ENCODE measurements around the gene NECAB2. TPM values are rescaled to one million over a fixed set of nuclear protein-coding genes. Genes with fewer than 3 reads are reported as not detected.

NECAB2 gene
- polyA plus RNA-seq, 1 donor from 2014 or later, result 12.5 TPM

DNA sequence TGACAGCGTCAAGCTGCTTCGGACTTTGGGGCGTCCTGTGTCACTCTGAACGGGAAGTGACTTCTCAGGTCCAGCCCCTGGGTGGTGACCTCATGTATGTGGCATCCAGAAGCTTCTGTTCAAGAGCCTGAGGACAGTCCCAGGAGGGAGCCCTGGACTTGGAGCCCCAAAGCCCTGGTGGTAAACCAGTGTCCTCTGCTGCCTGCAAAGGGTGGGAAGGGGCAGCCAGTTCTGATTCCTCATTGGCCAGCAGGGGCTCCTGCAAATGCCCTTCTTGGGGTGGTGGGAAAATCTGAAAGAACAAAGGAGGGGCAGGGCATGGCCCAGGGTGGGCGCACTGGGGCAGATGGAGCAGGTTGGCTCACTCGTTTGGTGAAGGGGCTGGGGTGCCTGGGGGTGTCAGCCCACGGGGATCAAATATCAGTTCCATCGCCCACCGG, 13.4 kb upstream of the NECAB2 start:
- no peaks in the 10 kb centered on the region for H3K9me3 ChIP-seq (ENCODE audit: low read length)
- no peaks in the 10 kb centered on the region for H4K20me1 ChIP-seq (ENCODE audit: insufficient read depth)
- no peak overlapping the region for H2AFZ ChIP-seq (ENCODE audit: low read depth, low read length)
- no peak overlapping the region for H3K4me2 ChIP-seq (ENCODE audit: low read length)
- no peak overlapping the region for H3K9ac ChIP-seq (ENCODE audit: low read length)
- no peaks in the 10 kb centered on the region for H3K9me2 ChIP-seq (ENCODE audit: insufficient read depth, low read length)
- TF ChIP-seq TAF1 (IDR thresholded peaks at IDR 0.05; ENCODE audit: low read depth), result no peak
- TF ChIP-seq RAD21 (conservative IDR thresholded peaks at IDR 0.05), result no peak
- TF ChIP-seq, protein P1, sequence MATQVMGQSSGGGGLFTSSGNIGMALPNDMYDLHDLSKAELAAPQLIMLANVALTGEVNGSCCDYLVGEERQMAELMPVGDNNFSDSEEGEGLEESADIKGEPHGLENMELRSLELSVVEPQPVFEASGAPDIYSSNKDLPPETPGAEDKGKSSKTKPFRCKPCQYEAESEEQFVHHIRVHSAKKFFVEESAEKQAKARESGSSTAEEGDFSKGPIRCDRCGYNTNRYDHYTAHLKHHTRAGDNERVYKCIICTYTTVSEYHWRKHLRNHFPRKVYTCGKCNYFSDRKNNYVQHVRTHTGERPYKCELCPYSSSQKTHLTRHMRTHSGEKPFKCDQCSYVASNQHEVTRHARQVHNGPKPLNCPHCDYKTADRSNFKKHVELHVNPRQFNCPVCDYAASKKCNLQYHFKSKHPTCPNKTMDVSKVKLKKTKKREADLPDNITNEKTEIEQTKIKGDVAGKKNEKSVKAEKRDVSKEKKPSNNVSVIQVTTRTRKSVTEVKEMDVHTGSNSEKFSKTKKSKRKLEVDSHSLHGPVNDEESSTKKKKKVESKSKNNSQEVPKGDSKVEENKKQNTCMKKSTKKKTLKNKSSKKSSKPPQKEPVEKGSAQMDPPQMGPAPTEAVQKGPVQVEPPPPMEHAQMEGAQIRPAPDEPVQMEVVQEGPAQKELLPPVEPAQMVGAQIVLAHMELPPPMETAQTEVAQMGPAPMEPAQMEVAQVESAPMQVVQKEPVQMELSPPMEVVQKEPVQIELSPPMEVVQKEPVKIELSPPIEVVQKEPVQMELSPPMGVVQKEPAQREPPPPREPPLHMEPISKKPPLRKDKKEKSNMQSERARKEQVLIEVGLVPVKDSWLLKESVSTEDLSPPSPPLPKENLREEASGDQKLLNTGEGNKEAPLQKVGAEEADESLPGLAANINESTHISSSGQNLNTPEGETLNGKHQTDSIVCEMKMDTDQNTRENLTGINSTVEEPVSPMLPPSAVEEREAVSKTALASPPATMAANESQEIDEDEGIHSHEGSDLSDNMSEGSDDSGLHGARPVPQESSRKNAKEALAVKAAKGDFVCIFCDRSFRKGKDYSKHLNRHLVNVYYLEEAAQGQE (IDR thresholded peaks at IDR 0.05; ENCODE audit: borderline replicate concordance), result no peak
- H3K36me3 ChIP-seq (ENCODE audit: insufficient read depth, low read length), result no peaks in the 10 kb centered on the region
- H3K79me2 ChIP-seq (replicated peaks; ENCODE audit: insufficient read depth, low read length), result no peaks in the 10 kb centered on the region
- H3K27me3 ChIP-seq (ENCODE audit: insufficient read depth, low read depth, low read length), result no peaks in the 10 kb centered on the region
- no peaks in the 10 kb centered on the region for H3F3A ChIP-seq (ENCODE audit: insufficient read depth, low read length, poor library complexity, severe bottlenecking)
- H3K27ac ChIP-seq (ENCODE audit: low read length), result no peak overlapping the region
- H3K4me3 ChIP-seq (ENCODE audit: low read length), result no peak overlapping the region

DNA sequence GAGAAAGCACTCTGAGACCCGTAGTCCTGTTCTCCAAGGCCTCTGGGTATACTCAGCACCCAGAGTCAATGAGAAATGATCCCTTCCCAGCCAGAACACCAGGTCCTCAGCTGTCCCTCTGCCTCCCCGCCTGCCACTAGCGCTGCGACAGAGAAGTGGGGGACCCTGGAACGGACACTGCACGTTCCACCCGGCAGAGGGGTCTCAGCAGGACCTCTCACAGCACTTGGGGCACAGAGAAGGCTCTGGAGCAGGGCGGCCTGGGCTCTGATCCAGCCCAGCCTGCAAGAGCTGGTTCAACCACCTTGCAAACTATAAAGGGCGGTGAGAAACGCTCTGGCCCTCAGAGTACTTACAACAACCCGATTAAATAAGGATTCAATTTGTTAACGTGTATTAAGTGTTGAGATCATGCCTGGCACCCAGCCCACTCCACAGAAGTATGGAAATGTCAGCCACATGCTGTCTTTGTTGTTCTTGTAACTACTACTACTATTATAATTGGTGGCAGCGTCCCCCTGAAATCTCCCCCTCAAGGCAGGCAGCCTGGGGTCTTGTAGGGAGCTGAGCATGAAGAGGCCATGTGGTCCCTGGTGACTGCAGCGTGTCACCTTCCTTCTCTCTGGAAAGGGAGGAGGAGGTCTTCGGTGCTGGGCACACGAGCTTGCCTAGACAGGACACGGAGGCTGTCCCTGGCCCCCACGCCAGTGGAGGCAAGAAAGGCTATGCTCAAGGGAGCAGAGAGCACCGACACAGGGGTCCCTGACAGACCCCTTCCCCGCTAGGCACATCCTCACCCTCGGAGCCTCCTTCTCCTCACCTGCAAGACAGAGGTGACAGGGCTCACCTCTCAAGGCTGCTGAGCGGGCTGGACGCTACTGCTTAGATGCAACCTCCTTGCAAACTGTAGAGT, 12.6 kb upstream of the NECAB2 start:
- Histone ChIP-seq H3K9me3 (ENCODE audit: low read length) (no peaks in the 10 kb centered on the region), H3K4me2 (ENCODE audit: low read length) (no peak overlapping the region), H3F3A (ENCODE audit: insufficient read depth, low read length, poor library complexity, severe bottlenecking) (no peaks in the 10 kb centered on the region), H3K79me2 (replicated peaks; ENCODE audit: insufficient read depth, low read length) (no peaks in the 10 kb centered on the region), H3K27me3 (ENCODE audit: insufficient read depth, low read depth, low read length) (no peaks in the 10 kb centered on the region), H3K9me2 (ENCODE audit: insufficient read depth, low read length) (no peaks in the 10 kb centered on the region), H3K4me3 (ENCODE audit: low read length) (no peak overlapping the region), H2AFZ (ENCODE audit: low read depth, low read length) (no peak overlapping the region), H3K27ac (ENCODE audit: low read length) (no peak overlapping the region), H3K36me3 (ENCODE audit: insufficient read depth, low read length) (no peaks in the 10 kb centered on the region), H4K20me1 (ENCODE audit: insufficient read depth) (no peaks in the 10 kb centered on the region), H3K9ac (ENCODE audit: low read length) (no peak overlapping the region)
- no peak for TF ChIP-seq POLR2AphosphoS5 (IDR thresholded peaks at IDR 0.05)
- no peak for TF ChIP-seq TAF1 (IDR thresholded peaks at IDR 0.05; ENCODE audit: low read depth)
- TF ChIP-seq EP300 (conservative IDR thresholded peaks at IDR 0.05; ENCODE audit: poor library complexity, severe bottlenecking), result no peak
- no peak for TF ChIP-seq MXI1 (conservative IDR thresholded peaks at IDR 0.05; ENCODE audit: poor library complexity, severe bottlenecking)
- TF ChIP-seq, protein P2, sequence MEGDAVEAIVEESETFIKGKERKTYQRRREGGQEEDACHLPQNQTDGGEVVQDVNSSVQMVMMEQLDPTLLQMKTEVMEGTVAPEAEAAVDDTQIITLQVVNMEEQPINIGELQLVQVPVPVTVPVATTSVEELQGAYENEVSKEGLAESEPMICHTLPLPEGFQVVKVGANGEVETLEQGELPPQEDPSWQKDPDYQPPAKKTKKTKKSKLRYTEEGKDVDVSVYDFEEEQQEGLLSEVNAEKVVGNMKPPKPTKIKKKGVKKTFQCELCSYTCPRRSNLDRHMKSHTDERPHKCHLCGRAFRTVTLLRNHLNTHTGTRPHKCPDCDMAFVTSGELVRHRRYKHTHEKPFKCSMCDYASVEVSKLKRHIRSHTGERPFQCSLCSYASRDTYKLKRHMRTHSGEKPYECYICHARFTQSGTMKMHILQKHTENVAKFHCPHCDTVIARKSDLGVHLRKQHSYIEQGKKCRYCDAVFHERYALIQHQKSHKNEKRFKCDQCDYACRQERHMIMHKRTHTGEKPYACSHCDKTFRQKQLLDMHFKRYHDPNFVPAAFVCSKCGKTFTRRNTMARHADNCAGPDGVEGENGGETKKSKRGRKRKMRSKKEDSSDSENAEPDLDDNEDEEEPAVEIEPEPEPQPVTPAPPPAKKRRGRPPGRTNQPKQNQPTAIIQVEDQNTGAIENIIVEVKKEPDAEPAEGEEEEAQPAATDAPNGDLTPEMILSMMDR (IDR thresholded peaks at IDR 0.05; ENCODE audit: poor library complexity, severe bottlenecking), result no peak
- TF ChIP-seq RAD21 (conservative IDR thresholded peaks at IDR 0.05), result no peak
- TF ChIP-seq EZH2 (IDR thresholded peaks at IDR 0.05; ENCODE audit: borderline replicate concordance, insufficient read depth, low read length, poor library complexity, severe bottlenecking), result no peak
- no peak for TF ChIP-seq SMC3 (conservative IDR thresholded peaks at IDR 0.05; ENCODE audit: poor library complexity)
- TF ChIP-seq, protein P1 (IDR thresholded peaks at IDR 0.05; ENCODE audit: borderline replicate concordance), result no peak

All from neural cell (in vitro differentiated cells).